ENCODE results near the gene PLK2. TPM values are rescaled to one million over a fixed set of nuclear protein-coding genes. Genes with fewer than 3 reads are reported as not detected.

Gene PLK2
- polyA plus RNA-seq, 5 donors = 202 to 317 (median 288) TPM

Other genes with a start within 250 kb of the PLK2 start
- 1 to 10 TPM in 2 of 5 donors, under 1 TPM in 3; 0.75 to 1.3 (median 0.79) TPM for gene GAPT, start 31.3 kb upstream of the PLK2 start, polyA plus RNA-seq (ENCODE audit: insufficient read depth in 1 of 5, insufficient read length in 5 of 5, low replicate concordance in 1 of 5)
- 1 to 10 TPM in 4 of 5 donors, under 1 TPM in 1; 0.68 to 2.8 (median 1.3) TPM for gene RAB3C, start 123.0 kb upstream of the PLK2 start, polyA plus RNA-seq (ENCODE audit: insufficient read depth in 1 of 5, insufficient read length in 5 of 5, low replicate concordance in 1 of 5)

All from right lung (tissue), 5 donors.